ENCODE data around the gene MATK. TPM values are rescaled to one million over a fixed set of nuclear protein-coding genes. Genes with fewer than 3 reads are reported as not detected.
"Not testable (repeated sequence)": the region's sequence is repeated elsewhere in the genome, so short reads cannot be mapped to it uniquely, and the experiment has no call there.

MATK gene
- total and polyA plus RNA-seq, 2 donors from 2014 or later = 2.7 to 4.2 TPM

DNA sequence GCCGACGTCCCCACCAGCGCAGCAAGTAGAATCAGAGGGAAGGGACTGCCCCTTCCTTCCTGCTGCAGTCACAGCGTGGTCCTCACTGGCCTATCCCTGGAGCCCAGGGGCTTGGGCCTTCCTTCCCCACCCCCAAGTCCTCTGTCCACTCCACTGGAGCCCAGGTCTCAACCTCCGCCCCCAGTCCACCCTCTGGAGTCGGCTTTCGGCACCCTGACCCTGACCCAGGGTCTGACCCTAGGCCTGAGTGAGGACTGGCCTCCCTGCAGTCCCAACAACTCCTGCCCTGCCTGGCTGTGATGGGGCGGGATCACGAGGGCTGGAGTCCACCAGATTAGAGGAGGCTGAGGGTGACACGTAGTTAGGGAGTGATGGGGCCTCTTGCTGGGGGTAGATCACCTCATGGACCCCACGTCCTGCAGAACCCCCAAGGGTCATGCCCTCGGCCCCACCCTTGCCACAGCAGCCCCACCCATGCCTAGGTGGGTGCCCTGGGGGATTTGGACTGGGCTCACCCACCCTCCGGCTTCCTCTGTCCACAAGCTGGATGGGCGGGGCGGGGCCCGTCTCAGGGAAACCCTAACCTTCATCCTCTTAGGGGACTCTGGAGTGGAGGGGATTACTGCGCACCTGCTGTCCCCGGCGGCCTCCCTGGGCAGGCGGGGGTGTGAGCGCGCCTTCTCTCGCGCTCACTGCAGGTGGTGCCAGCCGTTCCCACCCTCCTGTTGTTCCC, 18.0 kb downstream of the MATK start:
- intact Hi-C loops (cut with DNase I) = no loop called here

DNA sequence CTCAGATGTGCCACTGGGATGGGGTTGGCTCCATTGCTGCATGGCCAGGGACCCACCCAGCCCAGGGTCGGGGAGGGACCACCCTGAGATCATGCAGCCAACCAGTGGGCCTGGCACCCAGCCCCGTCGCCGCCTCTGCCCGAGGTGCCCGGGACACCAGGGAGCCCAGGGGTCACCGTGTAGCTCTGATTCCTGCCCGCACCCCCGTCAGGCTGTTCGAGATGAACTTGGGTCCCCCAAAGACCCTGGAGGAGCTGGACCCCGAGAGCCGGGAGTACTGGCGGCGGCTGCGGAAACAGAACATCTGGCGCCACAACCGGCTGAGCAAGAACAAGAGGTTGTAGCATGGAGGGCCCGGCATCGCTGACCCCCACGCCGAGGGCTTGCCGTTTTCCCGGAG, 19.1 kb downstream of the MATK start:
- FAIRE-seq (no peak), DNase-seq (no peak)
- Histone ChIP-seq H3K9me3 (ENCODE audit: control insufficient read depth in 2 of 3, insufficient read depth in 1 of 3, low read length in 3 of 3) (no peaks in the 10 kb centered on the region), H3K4me1 (ENCODE audit: control insufficient read depth in 2 of 3, insufficient read depth in 2 of 3, low read depth in 1 of 3, low read length in 3 of 3) (peaks cover 0 to 7% (median 0%) of the 10 kb centered on the region in 3 donors), H3K4me3 (ENCODE audit: low read length in 3 of 3) (no peak overlapping the region), H3K27me3 (ENCODE audit: control insufficient read depth, insufficient read depth, low read length) (no peaks in the 10 kb centered on the region), H3K9ac (ENCODE audit: low read length in 3 of 3) (no peak overlapping the region), H3K27ac (ENCODE audit: low read depth in 2 of 2, low read length in 2 of 2) (no peak overlapping the region), H3K36me3 (ENCODE audit: control insufficient read depth in 2 of 3, insufficient read depth in 3 of 3, low read length in 3 of 3) (peaks cover 0 to 9% (median 2%) of the 10 kb centered on the region in 3 donors)
- intact Hi-C loops (cut with DNase I) = no loop called here
- TF ChIP-seq, protein P1, sequence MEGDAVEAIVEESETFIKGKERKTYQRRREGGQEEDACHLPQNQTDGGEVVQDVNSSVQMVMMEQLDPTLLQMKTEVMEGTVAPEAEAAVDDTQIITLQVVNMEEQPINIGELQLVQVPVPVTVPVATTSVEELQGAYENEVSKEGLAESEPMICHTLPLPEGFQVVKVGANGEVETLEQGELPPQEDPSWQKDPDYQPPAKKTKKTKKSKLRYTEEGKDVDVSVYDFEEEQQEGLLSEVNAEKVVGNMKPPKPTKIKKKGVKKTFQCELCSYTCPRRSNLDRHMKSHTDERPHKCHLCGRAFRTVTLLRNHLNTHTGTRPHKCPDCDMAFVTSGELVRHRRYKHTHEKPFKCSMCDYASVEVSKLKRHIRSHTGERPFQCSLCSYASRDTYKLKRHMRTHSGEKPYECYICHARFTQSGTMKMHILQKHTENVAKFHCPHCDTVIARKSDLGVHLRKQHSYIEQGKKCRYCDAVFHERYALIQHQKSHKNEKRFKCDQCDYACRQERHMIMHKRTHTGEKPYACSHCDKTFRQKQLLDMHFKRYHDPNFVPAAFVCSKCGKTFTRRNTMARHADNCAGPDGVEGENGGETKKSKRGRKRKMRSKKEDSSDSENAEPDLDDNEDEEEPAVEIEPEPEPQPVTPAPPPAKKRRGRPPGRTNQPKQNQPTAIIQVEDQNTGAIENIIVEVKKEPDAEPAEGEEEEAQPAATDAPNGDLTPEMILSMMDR (IDR thresholded peaks at IDR 0.05; ENCODE audit: borderline replicate concordance, extremely low read depth, insufficient read depth) = no peak

More for the DNA sequence above, 18.0 kb downstream of the MATK start:
- FAIRE-seq (no peak), DNase-seq (peak in 1 of 5 donors; percentile 66)
- H3K27ac ChIP-seq (ENCODE audit: low read depth in 2 of 2, low read length in 2 of 2) = no peak overlapping the region
- peaks cover 0 to 2% (median 0%) of the 10 kb centered on the region in 3 donors for H3K4me1 ChIP-seq (ENCODE audit: control insufficient read depth in 2 of 3, insufficient read depth in 2 of 3, low read depth in 1 of 3, low read length in 3 of 3)
- H3K9ac ChIP-seq (ENCODE audit: low read length in 3 of 3) = no peak overlapping the region
- TF ChIP-seq, protein P1 (IDR thresholded peaks at IDR 0.05; ENCODE audit: borderline replicate concordance, extremely low read depth, insufficient read depth) = no peak
- no peaks in the 10 kb centered on the region for H3K27me3 ChIP-seq (ENCODE audit: control insufficient read depth, insufficient read depth, low read length)
- H3K36me3 ChIP-seq (ENCODE audit: control insufficient read depth in 2 of 3, insufficient read depth in 3 of 3, low read length in 3 of 3) = peaks cover 0 to 9% (median 2%) of the 10 kb centered on the region in 3 donors
- H3K4me3 ChIP-seq (ENCODE audit: low read length in 3 of 3) = no peak overlapping the region
- H3K9me3 ChIP-seq (ENCODE audit: control insufficient read depth in 2 of 3, insufficient read depth in 1 of 3, low read length in 3 of 3) = no peaks in the 10 kb centered on the region

- peaks cover 0 to 9% (median 2%) of the 10 kb centered on the region in 3 donors for H3K36me3 ChIP-seq (ENCODE audit: control insufficient read depth in 2 of 3, insufficient read depth in 3 of 3, low read length in 3 of 3)
- no peaks in the 10 kb centered on the region for H3K27me3 ChIP-seq (ENCODE audit: control insufficient read depth, insufficient read depth, low read length)
- no peak overlapping the region for H3K27ac ChIP-seq (ENCODE audit: low read depth in 2 of 2, low read length in 2 of 2)
- TF ChIP-seq, protein P1 (IDR thresholded peaks at IDR 0.05; ENCODE audit: borderline replicate concordance, extremely low read depth, insufficient read depth) = no peak
- H3K4me3 ChIP-seq (ENCODE audit: low read length in 3 of 3) = no peak overlapping the region
- no peak overlapping the region for H3K9ac ChIP-seq (ENCODE audit: low read length in 3 of 3)
- H3K9me3 ChIP-seq (ENCODE audit: control insufficient read depth in 2 of 3, insufficient read depth in 1 of 3, low read length in 3 of 3) = no peaks in the 10 kb centered on the region
- DNase-seq (no peak), FAIRE-seq (no peak)
- intact Hi-C loops (cut with DNase I) = no loop called here
- H3K4me1 ChIP-seq (ENCODE audit: control insufficient read depth in 2 of 3, insufficient read depth in 2 of 3, low read depth in 1 of 3, low read length in 3 of 3) = peaks cover 0 to 10% (median 3%) of the 10 kb centered on the region in 3 donors
Measured at GRCh38 chr19:3766520-3766919, 19.7 kb downstream of the MATK start.

DNA sequence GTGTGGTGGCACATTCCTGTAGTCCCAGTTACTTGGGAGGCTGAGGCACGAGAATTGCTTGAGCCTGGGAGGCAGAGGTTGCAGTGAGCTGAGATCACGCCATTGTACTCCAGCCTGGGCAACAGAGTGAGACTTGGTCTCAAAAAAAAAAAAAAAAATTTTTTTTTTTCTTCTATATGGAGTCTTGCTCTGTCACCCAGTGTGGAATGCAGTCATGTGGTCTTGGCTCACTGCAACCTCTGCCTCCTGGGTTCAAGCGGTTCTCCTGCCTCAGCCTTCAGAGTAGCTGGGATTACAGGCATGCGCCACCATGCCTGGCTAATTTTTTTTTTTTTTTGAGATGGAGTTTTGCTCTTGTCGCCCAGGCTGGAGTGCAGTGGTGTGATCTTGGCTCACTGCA, 20.4 kb downstream of the MATK start:
- H3K27me3 ChIP-seq (ENCODE audit: control insufficient read depth, insufficient read depth, low read length); H3K27ac ChIP-seq (ENCODE audit: low read depth in 2 of 2, low read length in 2 of 2); H3K4me1 ChIP-seq (ENCODE audit: control insufficient read depth in 2 of 3, insufficient read depth in 2 of 3, low read depth in 1 of 3, low read length in 3 of 3); H3K36me3 ChIP-seq (ENCODE audit: control insufficient read depth in 2 of 3, insufficient read depth in 3 of 3, low read length in 3 of 3); FAIRE-seq; H3K9me3 ChIP-seq (ENCODE audit: control insufficient read depth in 2 of 3, insufficient read depth in 1 of 3, low read length in 3 of 3); H3K4me3 ChIP-seq (ENCODE audit: low read length in 3 of 3); intact Hi-C loops (cut with DNase I); DNase-seq; H3K9ac ChIP-seq (ENCODE audit: low read length in 3 of 3): not testable (repeated sequence)
